Stimulated activated CD8-positive, alpha-beta memory T cell treated with anti-CD3 and anti-CD28 coated beads, Interleukin-12 subunit alpha, Interleukin-12 subunit beta, amount 100 ng/mL, for 24 hours (primary cell): ENCODE results near the gene P4HA2.

Experiments
- DNase-seq: peaks from one replicate; pipeline ENCODE4 v3.0.0-alpha.2; 2020; ENCODE audit errors: extremely low read depth

P4HA2 gene

GRCh38 chr5:132227485-132228240 is at the start of gene P4HA2:
Gene P4HA2, minus strand, starts transcription at chr5:132227853. Its CDS starts 9,227 bp downstream, at chr5:132218626.
- DNase-seq = no peak

DNA sequence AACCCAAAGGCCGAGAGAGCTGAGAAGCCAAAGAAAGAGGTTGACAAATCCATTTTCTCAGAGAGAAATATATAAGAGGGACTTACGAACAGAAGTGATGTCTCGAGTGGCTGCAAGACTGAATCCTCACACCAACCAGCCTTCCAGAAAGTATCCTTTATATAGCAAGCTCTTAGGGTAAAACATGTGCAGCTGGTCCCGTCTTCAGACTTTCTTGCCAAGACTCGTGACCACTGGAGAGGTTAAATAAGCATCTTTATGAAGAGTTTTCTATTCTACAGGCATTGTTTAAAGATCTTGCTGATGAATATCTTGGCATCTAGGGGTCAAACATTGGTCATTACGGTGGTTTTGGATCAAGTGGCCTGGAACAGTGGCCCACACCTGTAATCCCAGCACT is 49.6 kb upstream of the P4HA2 start:
- no peak for DNase-seq

- no peak for DNase-seq
Measured at GRCh38 chr5:132275367-132276220, 47.9 kb upstream of the P4HA2 start.

GRCh38 chr5:132274050-132274792 is 46.6 kb upstream of the P4HA2 start:
- no peak for DNase-seq

- no peak for DNase-seq
Measured at GRCh38 chr5:132273631-132274030, 46.0 kb upstream of the P4HA2 start.

- no peak for DNase-seq
Measured at GRCh38 chr5:132272311-132273210, 44.9 kb upstream of the P4HA2 start.

DNA sequence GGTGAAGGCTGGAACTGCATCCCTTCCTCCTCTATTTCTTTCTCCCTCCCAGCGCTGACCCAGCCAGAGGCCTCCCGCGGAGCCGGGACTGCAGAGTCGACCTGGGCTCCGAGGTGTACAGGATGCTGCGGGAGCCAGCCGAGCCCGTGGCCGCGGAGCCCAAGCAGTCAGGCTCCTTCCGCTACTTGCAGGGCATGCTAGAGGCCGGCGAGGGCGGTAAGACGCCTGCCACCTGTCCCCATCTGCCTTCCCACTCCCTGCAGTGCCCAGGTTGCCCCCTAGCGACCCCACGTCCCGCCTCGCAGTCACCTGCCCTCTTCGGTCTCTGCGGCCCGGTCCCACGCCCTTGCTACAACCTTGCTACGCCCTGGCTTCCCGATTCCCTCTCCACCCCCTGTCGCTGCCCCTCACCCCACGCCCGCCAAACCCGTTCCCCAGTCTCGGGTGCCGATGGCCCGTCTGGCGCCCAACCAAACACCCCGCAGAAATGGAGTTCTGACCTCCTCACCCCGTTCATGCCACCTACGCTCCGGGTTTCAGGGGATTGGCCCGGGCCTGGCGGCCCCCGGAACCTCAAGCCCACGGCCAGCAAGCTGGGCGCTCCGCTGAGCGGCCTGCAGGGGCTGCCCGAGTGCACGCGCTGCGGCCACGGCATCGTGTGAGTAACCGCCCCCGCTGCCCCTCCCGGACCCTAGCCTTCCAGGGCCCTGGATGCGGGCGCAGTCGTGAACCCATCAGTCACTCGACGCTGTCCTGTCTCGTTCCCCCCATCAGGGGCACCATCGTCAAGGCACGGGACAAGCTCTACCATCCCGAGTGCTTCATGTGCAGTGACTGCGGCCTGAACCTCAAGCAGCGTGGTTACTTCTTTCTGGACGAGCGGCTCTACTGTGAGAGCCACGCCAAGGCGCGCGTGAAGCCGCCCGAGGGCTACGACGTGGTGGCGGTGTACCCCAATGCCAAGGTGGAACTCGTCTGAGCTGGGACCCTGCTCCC is 43.9 kb upstream of the P4HA2 start:
- no peak for DNase-seq

DNA sequence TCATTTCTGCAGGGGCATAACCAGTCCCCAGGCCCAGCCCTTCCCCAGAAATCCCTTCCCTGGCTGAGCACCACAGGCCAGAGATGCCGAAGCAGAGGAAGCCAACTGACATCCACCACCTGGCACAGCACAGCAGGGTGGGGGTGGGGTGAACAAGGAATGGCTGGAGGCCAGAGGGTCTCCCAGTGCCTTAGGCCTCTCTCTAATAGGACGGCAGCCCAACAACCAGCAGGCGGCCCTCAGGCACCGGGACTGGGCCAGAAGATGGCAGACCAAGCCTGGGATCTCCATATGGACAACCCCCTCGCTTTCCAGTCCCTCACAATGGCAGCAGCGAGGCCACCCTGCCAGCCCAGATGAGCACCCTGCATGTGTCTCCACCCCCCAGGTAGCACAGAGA is 43.1 kb upstream of the P4HA2 start:
- DNase-seq = no peak

- DNase-seq = no peak
Measured at GRCh38 chr5:132270335-132270665, 42.6 kb upstream of the P4HA2 start.

DNA sequence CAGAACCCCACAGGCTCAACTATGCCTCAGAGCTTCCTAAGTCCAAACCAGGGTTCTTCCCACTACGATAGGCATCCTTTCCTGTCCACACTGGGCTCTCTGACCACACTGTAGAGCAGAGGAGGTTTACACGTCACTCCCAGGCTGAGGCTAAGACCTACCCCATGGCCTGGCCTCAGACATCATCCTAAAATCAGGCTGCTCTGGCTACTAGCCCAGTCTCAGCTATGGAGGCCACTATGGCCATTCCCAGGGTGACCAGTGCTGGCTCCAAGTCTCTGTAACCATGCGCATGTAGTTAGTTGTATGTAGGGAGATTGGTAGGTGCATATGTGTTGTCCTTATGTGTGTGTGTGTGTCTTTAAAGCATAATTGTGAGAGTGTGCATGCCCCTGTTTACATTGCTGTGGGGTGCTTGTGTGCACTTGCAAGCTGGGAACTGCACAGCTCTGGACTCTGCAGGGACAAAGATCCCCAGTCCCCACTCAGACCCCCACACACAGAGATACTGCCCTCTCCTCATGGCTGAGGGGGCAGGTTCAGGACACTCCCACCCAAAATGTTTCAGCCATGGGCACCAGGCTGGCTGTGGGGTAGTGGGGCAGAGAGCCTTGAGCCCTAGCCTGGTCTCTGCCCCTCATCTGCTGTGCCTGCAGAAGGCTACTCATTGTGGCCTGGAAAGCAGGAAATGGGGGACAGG is 42.1 kb upstream of the P4HA2 start:
- DNase-seq = no peak

DNA sequence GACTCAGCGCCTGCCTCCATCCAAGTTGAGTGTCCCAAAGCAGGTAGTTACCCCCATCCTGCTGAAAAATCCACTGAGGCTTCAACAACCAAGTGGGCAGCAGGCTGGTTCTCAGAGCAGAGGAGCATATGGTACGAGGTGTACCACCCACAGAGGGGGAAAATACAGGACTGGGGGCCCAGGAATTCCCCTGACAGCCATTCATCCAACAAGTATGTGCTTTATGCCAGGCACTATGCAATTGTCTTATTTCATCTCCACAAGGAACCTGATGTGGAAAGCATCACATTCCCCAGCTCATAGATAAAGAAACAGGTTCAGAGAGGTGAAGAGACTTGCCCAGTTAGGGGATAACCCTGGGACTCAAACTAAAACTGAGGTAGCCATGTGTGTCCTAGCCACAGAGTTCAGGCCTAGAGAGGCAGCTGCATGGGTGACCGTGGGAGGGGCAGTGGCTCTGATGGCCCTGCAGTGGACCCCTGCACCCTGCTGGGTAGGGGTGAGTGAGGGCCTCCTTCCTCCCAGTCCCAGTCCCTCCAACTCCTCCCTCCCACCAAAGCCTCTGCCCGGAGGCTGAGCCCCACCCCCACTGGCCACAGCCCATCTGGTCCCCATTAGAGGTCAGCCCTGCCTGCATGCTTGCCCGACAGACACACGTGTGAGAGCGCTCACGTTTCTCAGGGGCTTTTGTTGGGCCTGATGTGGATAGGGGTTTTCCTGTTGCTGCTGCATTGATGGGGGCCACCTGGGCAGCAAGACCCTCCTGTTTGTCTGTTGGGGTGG is 41.3 kb upstream of the P4HA2 start:
- DNase-seq = no peak

GRCh38 chr5:132267931-132268768 is 40.5 kb upstream of the P4HA2 start:
- no peak for DNase-seq

GRCh38 chr5:132267166-132267739 is 39.6 kb upstream of the P4HA2 start:
- no peak for DNase-seq

DNA sequence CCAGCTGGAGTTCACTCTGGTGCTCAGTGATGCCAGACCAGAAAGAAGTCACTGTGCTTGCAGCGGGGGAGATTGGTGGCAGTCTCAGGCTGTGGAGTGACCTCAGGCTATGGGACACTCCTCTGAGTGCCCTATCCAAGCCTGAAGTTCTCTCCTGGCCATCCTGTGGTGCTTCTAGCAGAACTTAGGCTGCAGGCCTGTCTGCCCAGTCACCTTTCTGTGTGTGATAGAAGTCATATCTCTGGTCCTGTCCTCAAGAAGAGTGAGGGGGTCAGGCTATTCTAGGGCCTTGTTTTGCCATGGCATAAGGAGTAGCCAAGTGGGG is 39.1 kb upstream of the P4HA2 start:
- DNase-seq = no peak

GRCh38 chr5:132266031-132266835 is 38.6 kb upstream of the P4HA2 start:
- DNase-seq = no peak

- DNase-seq = no peak
Measured at GRCh38 chr5:132265336-132266030, 37.8 kb upstream of the P4HA2 start.
